ENCODE results near the gene MPPED1. TPM values are rescaled to one million over a fixed set of nuclear protein-coding genes. Genes with fewer than 3 reads are reported as not detected.

Gene MPPED1
- total RNA-seq, 1 experiment from 2014 or later = 0.35 TPM

GRCh38 chr22:43446037-43446803 is 34.4 kb downstream of the MPPED1 start:
- H3K4me3 Mint-ChIP-seq = no peak overlapping the region
- no peak overlapping the region for H3K27ac Mint-ChIP-seq
- no peak for DNase-seq (ENCODE audit: low spot score)
- H3K27me3 Mint-ChIP-seq (ENCODE audit: low read depth) = no peaks in the 10 kb centered on the region
- CTCF ChIA-PET = no interaction called here
- TF ChIP-seq TP53 (CRISPR knock-in tag; IDR thresholded peaks at IDR 0.05) = no peak
- no peak for TF ChIP-seq ZNF232 (CRISPR knock-in tag; IDR thresholded peaks at IDR 0.05)
- no peak for TF ChIP-seq ZNF425 (CRISPR knock-in tag; conservative IDR thresholded peaks at IDR 0.05)
- TF ChIP-seq EMX1 (CRISPR knock-in tag; IDR thresholded peaks at IDR 0.05) = no peak
- TF ChIP-seq ZNF317 (CRISPR knock-in tag; IDR thresholded peaks at IDR 0.05; ENCODE audit: borderline replicate concordance, low read depth) = no peak
- TF ChIP-seq USF1 (CRISPR knock-in tag; IDR thresholded peaks at IDR 0.05) = no peak
- TF ChIP-seq CDX4 (CRISPR knock-in tag; IDR thresholded peaks at IDR 0.05; ENCODE audit: borderline replicate concordance) = no peak
- TF ChIP-seq NFATC4 (CRISPR knock-in tag; IDR thresholded peaks at IDR 0.05) = no peak
- no peak for TF ChIP-seq ESRRA (CRISPR knock-in tag; IDR thresholded peaks at IDR 0.05; ENCODE audit: borderline replicate concordance)
- TF ChIP-seq SMAD4 (CRISPR knock-in tag; IDR thresholded peaks at IDR 0.05) = no peak
- no peak for TF ChIP-seq JAZF1 (CRISPR knock-in tag; IDR thresholded peaks at IDR 0.05)
- no peak for TF ChIP-seq ZNF219 (CRISPR knock-in tag; IDR thresholded peaks at IDR 0.05; ENCODE audit: borderline replicate concordance)
- TF ChIP-seq TCF7 (CRISPR knock-in tag; IDR thresholded peaks at IDR 0.05; ENCODE audit: low read depth) = no peak
- TF ChIP-seq, protein P1, sequence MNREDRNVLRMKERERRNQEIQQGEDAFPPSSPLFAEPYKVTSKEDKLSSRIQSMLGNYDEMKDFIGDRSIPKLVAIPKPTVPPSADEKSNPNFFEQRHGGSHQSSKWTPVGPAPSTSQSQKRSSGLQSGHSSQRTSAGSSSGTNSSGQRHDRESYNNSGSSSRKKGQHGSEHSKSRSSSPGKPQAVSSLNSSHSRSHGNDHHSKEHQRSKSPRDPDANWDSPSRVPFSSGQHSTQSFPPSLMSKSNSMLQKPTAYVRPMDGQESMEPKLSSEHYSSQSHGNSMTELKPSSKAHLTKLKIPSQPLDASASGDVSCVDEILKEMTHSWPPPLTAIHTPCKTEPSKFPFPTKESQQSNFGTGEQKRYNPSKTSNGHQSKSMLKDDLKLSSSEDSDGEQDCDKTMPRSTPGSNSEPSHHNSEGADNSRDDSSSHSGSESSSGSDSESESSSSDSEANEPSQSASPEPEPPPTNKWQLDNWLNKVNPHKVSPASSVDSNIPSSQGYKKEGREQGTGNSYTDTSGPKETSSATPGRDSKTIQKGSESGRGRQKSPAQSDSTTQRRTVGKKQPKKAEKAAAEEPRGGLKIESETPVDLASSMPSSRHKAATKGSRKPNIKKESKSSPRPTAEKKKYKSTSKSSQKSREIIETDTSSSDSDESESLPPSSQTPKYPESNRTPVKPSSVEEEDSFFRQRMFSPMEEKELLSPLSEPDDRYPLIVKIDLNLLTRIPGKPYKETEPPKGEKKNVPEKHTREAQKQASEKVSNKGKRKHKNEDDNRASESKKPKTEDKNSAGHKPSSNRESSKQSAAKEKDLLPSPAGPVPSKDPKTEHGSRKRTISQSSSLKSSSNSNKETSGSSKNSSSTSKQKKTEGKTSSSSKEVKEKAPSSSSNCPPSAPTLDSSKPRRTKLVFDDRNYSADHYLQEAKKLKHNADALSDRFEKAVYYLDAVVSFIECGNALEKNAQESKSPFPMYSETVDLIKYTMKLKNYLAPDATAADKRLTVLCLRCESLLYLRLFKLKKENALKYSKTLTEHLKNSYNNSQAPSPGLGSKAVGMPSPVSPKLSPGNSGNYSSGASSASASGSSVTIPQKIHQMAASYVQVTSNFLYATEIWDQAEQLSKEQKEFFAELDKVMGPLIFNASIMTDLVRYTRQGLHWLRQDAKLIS (CRISPR knock-in tag; IDR thresholded peaks at IDR 0.05; ENCODE audit: borderline replicate concordance) = no peak
- TF ChIP-seq IRF2 (CRISPR knock-in tag; IDR thresholded peaks at IDR 0.05; ENCODE audit: borderline replicate concordance, low read depth) = no peak
- H3K36me3 Mint-ChIP-seq = no peaks in the 10 kb centered on the region
- ATAC-seq = no peak
- no peaks in the 10 kb centered on the region for H3K9me3 Mint-ChIP-seq
- POLR2A ChIA-PET = no interaction called here
- H3K4me1 Mint-ChIP-seq = peaks cover 13% of the 10 kb centered on the region

GRCh38 chr22:43446916-43447315 is 35.1 kb downstream of the MPPED1 start:
- ATAC-seq = no peak
- ChIA-PET POLR2A (no interaction called here), CTCF (no interaction called here)
- Mint-ChIP-seq H3K27ac (no peak overlapping the region), H3K36me3 (no peaks in the 10 kb centered on the region), H3K27me3 (ENCODE audit: low read depth) (no peaks in the 10 kb centered on the region), H3K4me3 (no peak overlapping the region), H3K4me1 (peaks cover 8% of the 10 kb centered on the region), H3K9me3 (no peaks in the 10 kb centered on the region)
- DNase-seq (ENCODE audit: low spot score) = no peak
- TF ChIP-seq, protein P2, sequence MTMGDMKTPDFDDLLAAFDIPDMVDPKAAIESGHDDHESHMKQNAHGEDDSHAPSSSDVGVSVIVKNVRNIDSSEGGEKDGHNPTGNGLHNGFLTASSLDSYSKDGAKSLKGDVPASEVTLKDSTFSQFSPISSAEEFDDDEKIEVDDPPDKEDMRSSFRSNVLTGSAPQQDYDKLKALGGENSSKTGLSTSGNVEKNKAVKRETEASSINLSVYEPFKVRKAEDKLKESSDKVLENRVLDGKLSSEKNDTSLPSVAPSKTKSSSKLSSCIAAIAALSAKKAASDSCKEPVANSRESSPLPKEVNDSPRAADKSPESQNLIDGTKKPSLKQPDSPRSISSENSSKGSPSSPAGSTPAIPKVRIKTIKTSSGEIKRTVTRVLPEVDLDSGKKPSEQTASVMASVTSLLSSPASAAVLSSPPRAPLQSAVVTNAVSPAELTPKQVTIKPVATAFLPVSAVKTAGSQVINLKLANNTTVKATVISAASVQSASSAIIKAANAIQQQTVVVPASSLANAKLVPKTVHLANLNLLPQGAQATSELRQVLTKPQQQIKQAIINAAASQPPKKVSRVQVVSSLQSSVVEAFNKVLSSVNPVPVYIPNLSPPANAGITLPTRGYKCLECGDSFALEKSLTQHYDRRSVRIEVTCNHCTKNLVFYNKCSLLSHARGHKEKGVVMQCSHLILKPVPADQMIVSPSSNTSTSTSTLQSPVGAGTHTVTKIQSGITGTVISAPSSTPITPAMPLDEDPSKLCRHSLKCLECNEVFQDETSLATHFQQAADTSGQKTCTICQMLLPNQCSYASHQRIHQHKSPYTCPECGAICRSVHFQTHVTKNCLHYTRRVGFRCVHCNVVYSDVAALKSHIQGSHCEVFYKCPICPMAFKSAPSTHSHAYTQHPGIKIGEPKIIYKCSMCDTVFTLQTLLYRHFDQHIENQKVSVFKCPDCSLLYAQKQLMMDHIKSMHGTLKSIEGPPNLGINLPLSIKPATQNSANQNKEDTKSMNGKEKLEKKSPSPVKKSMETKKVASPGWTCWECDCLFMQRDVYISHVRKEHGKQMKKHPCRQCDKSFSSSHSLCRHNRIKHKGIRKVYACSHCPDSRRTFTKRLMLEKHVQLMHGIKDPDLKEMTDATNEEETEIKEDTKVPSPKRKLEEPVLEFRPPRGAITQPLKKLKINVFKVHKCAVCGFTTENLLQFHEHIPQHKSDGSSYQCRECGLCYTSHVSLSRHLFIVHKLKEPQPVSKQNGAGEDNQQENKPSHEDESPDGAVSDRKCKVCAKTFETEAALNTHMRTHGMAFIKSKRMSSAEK (CRISPR knock-in tag; IDR thresholded peaks at IDR 0.05; ENCODE audit: borderline replicate concordance) = no peak
- no peak for TF ChIP-seq TEAD1 (CRISPR knock-in tag; IDR thresholded peaks at IDR 0.05)
- TF ChIP-seq MLX (CRISPR knock-in tag; IDR thresholded peaks at IDR 0.05) = no peak
- TF ChIP-seq ATF2 (CRISPR knock-in tag; IDR thresholded peaks at IDR 0.05; ENCODE audit: borderline replicate concordance, low read depth) = no peak
- TF ChIP-seq ZNF396 (CRISPR knock-in tag; IDR thresholded peaks at IDR 0.05; ENCODE audit: borderline replicate concordance) = no peak
- no peak for TF ChIP-seq ZNF423 (CRISPR knock-in tag; IDR thresholded peaks at IDR 0.05)
- no peak for TF ChIP-seq JAZF1 (CRISPR knock-in tag; IDR thresholded peaks at IDR 0.05)

Measured in WTC11 (cell line).